Stomach (tissue), 9 donors: ENCODE data around the gene LCN12. TPM values are rescaled to one million over a fixed set of nuclear protein-coding genes. Genes with fewer than 3 reads are reported as not detected.

Source experiments
- DNase-seq, 2 donors: peaks; one replicate each; pipeline versions ENCODE4 v3.0.0 to v3.0.0-alpha.2; 2013 to 2019
- H3K27ac ChIP-seq, 5 donors: fragments of 200-600 bp in 4 of 5; sonication (generic) in 4 of 5; one replicate each; pipeline ENCODE4 v1.5.1; 2013 to 2019; ENCODE audit warnings: mild to moderate bottlenecking in 1 of 5, moderate library complexity in 1 of 5
- H3K27me3 ChIP-seq, 3 donors: fragments of 200-600 bp; sonication (generic); one replicate each; pipeline ENCODE4 v1.5.1; 2017 to 2019; ENCODE audit warnings: mixed run types in 1 of 3
- H3K36me3 ChIP-seq, 4 donors: fragments of 200-600 bp; sonication (generic); 1 replicate in 3 of 4; 2 replicates in 1 of 4; pipeline ENCODE4 v1.5.1; 2016 to 2019
- H3K4me1 ChIP-seq, 4 donors: fragments of 200-600 bp; sonication (generic); one replicate each; pipeline ENCODE4 v1.5.1; 2016 to 2019
- H3K4me3 ChIP-seq, 4 donors: fragments of 200-600 bp; sonication (generic) in 3 of 4; one replicate each; pipeline ENCODE4 v1.5.1; 2016 to 2019; ENCODE audit warnings: mild to moderate bottlenecking in 1 of 4
- H3K9me3 ChIP-seq, 4 donors: fragments of 200-600 bp; sonication (generic); one replicate each; pipeline ENCODE4 v1.5.1; 2016 to 2019
- CTCF ChIP-seq, 7 experiments: fragments of 450-650 bp in 4 of 7; fragments of 200-600 bp in 3 of 7; sonication (generic) in 3 of 7; IDR thresholded peaks; one replicate each; pipeline ENCODE4 v1.5.1; 2016 to 2019; ENCODE audit warnings: antibody characterized with exemption in 7 of 7, control low read depth in 2 of 7, mild to moderate bottlenecking in 1 of 7
- EP300 ChIP-seq: sonication (generic); formaldehyde crosslinking; IDR thresholded peaks from one replicate; pipeline ENCODE4 v1.6.1; 2017; ENCODE audit warnings: antibody characterized with exemption
- POLR2A ChIP-seq, 4 donors: fragments of 450-650 bp; IDR thresholded peaks; one replicate each; pipeline ENCODE4 v1.6.1; 2016; ENCODE audit warnings: antibody characterized with exemption in 4 of 4, control low read depth in 2 of 4, mild to moderate bottlenecking in 1 of 4, moderate library complexity in 1 of 4
- POLR2AphosphoS5 ChIP-seq, 3 donors: sonication (generic); formaldehyde crosslinking; IDR thresholded peaks; one replicate each; pipeline ENCODE4 v1.6.1; 2016; ENCODE audit warnings: antibody characterized with exemption in 3 of 3
- whole genome bisulfite sequencing, 5 donors: extraction: QIAGEN DNeasy Blood & Tissue Kit in 3 of 5; methylation state at CpG; one replicate each; pipeline versions ENCODE4 v1.1.5 to v1.1.7; 2013 to 2018; 5-methylcytosine and 5-hydroxymethylcytosine counted together
- intact Hi-C: fragments of 100-400 bp; cut with DNase I; formaldehyde crosslinking; loops from one replicate; pipeline ENCODE4 v1.15.1; 2023; ENCODE audit warnings: low total_unique reads
- polyA plus RNA-seq, 3 donors: library from polyadenylated mRNA; stranded (reverse); fragments of 200-250 nt; gene quantifications; one replicate each; pipeline ENCODE4 v1.2.3, GENCODE V29; 2013
- total RNA-seq, 5 donors: library from RNA; depleted of rRNA; stranded (reverse); fragments of >200 nt; gene quantifications; one replicate each; pipeline versions ENCODE4 v1.1.0 to v1.2.3, GENCODE V29; 2014 to 2016
- donor health status: healthy with polysubstance abuse.
- donor health status: Bipolar disorder and iron deficiency.
- donor health status: healthy.

Gene LCN12
- total and polyA plus RNA-seq, 8 donors, result 0.73 to 6.3 (median 2.3) TPM; not detected in 3

GRCh38 chr9:136917902-136918301 lies 34.2 kb upstream of the LCN12 start:
- Histone ChIP-seq H3K27me3 (no peaks in the 10 kb centered on the region), H3K9me3 (no peaks in the 10 kb centered on the region), H3K27ac (no peak overlapping the region), H3K4me3 (no peak overlapping the region), H3K36me3 (peaks cover 45 to 91% (median 86%) of the 10 kb centered on the region in 4 donors), H3K4me1 (no peaks in the 10 kb centered on the region)
- TF ChIP-seq CTCF (IDR thresholded peaks at IDR 0.05), result no peak
- 76 to 90% (median 84%) methylated on average over 11 of the region's 11 CpGs for WGBS, 5 donors
- no peak for DNase-seq
- intact Hi-C loops, result no loop called here

GRCh38 chr9:136920069-136920468 lies 32.0 kb upstream of the LCN12 start:
- H3K9me3 ChIP-seq, result no peaks in the 10 kb centered on the region
- intact Hi-C loops, result no loop called here
- H3K4me1 ChIP-seq, result no peaks in the 10 kb centered on the region
- TF ChIP-seq POLR2AphosphoS5 (IDR thresholded peaks at IDR 0.05) (no peak), CTCF (IDR thresholded peaks at IDR 0.05) (no peak), POLR2A (IDR thresholded peaks at IDR 0.05) (no peak), EP300 (no peak)
- H3K4me3 ChIP-seq, result no peak overlapping the region
- no peaks in the 10 kb centered on the region for H3K27me3 ChIP-seq
- H3K36me3 ChIP-seq, result peaks cover 43 to 91% (median 85%) of the 10 kb centered on the region in 4 donors
- no peak for DNase-seq
- H3K27ac ChIP-seq, result no peak overlapping the region
- 93 to 99% (median 97%) methylated on average over 11 to 15 of the region's 15 CpGs for WGBS, 5 donors

GRCh38 chr9:136920734-136921231 lies 31.3 kb upstream of the LCN12 start:
- DNase-seq, result no peak
- no peak for TF ChIP-seq POLR2AphosphoS5 (IDR thresholded peaks at IDR 0.05)
- TF ChIP-seq CTCF (IDR thresholded peaks at IDR 0.05), result no peak
- TF ChIP-seq EP300, result no peak
- no peak for TF ChIP-seq POLR2A (IDR thresholded peaks at IDR 0.05)
- WGBS, 5 donors, result 91 to 98% (median 94%) methylated on average over 13 to 14 of the region's 14 CpGs
- Histone ChIP-seq H3K4me1 (no peaks in the 10 kb centered on the region), H3K4me3 (no peak overlapping the region), H3K27ac (no peak overlapping the region), H3K9me3 (no peaks in the 10 kb centered on the region), H3K36me3 (peaks cover 43 to 91% (median 85%) of the 10 kb centered on the region in 4 donors), H3K27me3 (no peaks in the 10 kb centered on the region)
- intact Hi-C loops, result no loop called here

DNA sequence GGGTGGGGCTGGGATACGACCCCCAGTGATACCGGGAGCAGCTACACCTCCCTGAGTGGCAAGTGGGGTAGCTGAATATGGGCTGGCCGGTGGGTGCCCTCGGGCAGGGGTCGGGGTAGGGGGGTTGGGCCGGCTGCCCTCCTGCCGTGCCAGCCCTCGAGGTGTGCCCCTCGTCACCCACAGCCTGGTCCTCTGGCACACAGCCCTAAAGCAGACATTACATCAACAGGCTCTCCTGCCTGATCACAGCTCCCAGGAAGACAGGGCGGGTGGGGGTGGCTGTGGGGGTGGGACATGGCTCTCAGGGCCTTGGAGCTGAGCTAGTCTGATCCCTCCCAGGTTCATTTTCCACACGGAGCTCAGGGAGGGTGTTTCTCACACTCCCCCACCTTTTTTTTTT lies 30.8 kb upstream of the LCN12 start:
- Histone ChIP-seq H3K27me3 (no peaks in the 10 kb centered on the region), H3K4me3 (no peak overlapping the region), H3K36me3 (peaks cover 43 to 91% (median 85%) of the 10 kb centered on the region in 4 donors), H3K4me1 (no peaks in the 10 kb centered on the region), H3K9me3 (no peaks in the 10 kb centered on the region), H3K27ac (no peak overlapping the region)
- 78 to 92% (median 91%) methylated on average over 6 to 11 of the region's 11 CpGs for WGBS, 5 donors
- DNase-seq, result no peak
- intact Hi-C loops, result no loop called here
- no peak for TF ChIP-seq POLR2AphosphoS5 (IDR thresholded peaks at IDR 0.05)
- TF ChIP-seq EP300, result no peak
- no peak for TF ChIP-seq CTCF (IDR thresholded peaks at IDR 0.05)
- TF ChIP-seq POLR2A (IDR thresholded peaks at IDR 0.05), result no peak
